Astrocyte of the spinal cord (primary cell): ENCODE measurements around the gene DISC1.

ENCODE experiments used
- DNase-seq: peaks from one replicate; pipeline ENCODE4 v3.0.0; 2011; ENCODE audit warnings: low read depth, low spot score
- H3K4me3 ChIP-seq: 2 replicates; pipeline ENCODE4 v1.5.1; 2011; ENCODE audit warnings: low read depth, mild to moderate bottlenecking, low read length, moderate library complexity
- CTCF ChIP-seq: IDR thresholded peaks from 2 replicates; pipeline ENCODE4 v1.5.1; 2012; ENCODE audit warnings: low read depth, mild to moderate bottlenecking, low read length, inconsistent platforms
- in situ Hi-C: cut with HindIII; loops from 2 replicates; pipeline ENCODE4 v1.10.0; 2017; ENCODE audit warnings: low sequenced_read_pairs

Gene DISC1

GRCh38 chr1:231678011-231678432, 51.4 kb downstream of the DISC1 start:
- DNase-seq = peak; percentile 48
- in situ Hi-C loops = no loop called here
- no peak overlapping the region for H3K4me3 ChIP-seq
- TF ChIP-seq CTCF = no peak

- DNase-seq = no peak
- in situ Hi-C loops = no loop called here
- H3K4me3 ChIP-seq = no peak overlapping the region
- no peak for TF ChIP-seq CTCF
Measured at GRCh38 chr1:231679109-231679508, 52.5 kb downstream of the DISC1 start.

- DNase-seq = no peak
- no peak for TF ChIP-seq CTCF
- no peak overlapping the region for H3K4me3 ChIP-seq
- in situ Hi-C loops = no loop called here
Measured at GRCh38 chr1:231681006-231681405, 54.4 kb downstream of the DISC1 start.

- DNase-seq = no peak
- TF ChIP-seq CTCF = no peak
- no peak overlapping the region for H3K4me3 ChIP-seq
- in situ Hi-C loops = no loop called here
Measured at GRCh38 chr1:231682779-231683178, 56.2 kb downstream of the DISC1 start.

- peak; percentile 50 for DNase-seq
- no peak for TF ChIP-seq CTCF
- in situ Hi-C loops = no loop called here
- H3K4me3 ChIP-seq = no peak overlapping the region
Measured at GRCh38 chr1:231683439-231684165, 57.0 kb downstream of the DISC1 start.

- no peak for TF ChIP-seq CTCF
- no peak overlapping the region for H3K4me3 ChIP-seq
- peak; percentile 22 for DNase-seq
- in situ Hi-C loops = no loop called here
Measured at GRCh38 chr1:231684356-231685244, 58.0 kb downstream of the DISC1 start.
